HS-5 (cell line): Measurements from ENCODE around the gene ALDH3A1.

Experiments
- DNase-seq: peaks from one replicate; pipeline ENCODE4 v3.0.0-alpha.2; 2012; ENCODE audit warnings: low read depth

Gene ALDH3A1

GRCh38 chr17:19719355-19720209 lies 28.5 kb downstream of the ALDH3A1 start:
- no peak for DNase-seq

DNA sequence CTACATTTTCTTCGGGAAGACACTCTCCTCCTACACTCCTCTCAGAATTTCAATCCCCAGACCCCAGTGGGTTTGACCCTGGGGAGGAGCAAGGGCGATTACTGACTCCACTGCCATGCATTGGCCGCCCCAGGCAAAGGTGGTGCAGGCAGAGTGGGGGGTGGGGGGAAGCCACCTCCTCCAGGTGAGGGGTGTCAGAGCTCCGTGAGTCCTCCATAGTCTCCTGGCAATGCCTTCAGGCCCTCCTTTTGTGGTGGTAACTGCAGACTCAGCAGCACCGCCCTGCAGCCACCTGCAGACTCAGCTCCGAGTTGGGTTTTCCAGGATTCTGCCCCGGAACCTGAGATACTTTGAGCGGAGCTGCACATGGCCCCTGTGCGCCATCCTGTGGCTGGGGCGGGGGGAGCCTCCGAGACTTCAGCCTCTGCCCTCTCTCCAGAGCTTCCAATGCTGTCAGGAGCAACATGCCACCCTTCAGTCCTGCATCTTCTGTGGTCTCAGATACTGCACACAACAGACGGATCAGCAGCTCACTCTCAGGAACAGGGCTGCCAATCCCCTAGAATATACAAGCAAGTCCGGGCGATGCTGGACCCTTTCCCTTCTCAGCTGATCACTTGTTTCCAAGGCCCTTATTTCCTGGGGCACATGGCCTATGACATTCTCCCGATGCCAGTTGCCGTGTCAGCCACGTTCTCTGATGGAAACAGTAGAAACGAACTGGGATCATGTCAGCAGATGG lies 29.3 kb downstream of the ALDH3A1 start:
- no peak for DNase-seq

GRCh38 chr17:19718041-19718612 lies 30.0 kb downstream of the ALDH3A1 start:
- DNase-seq: no peak

DNA sequence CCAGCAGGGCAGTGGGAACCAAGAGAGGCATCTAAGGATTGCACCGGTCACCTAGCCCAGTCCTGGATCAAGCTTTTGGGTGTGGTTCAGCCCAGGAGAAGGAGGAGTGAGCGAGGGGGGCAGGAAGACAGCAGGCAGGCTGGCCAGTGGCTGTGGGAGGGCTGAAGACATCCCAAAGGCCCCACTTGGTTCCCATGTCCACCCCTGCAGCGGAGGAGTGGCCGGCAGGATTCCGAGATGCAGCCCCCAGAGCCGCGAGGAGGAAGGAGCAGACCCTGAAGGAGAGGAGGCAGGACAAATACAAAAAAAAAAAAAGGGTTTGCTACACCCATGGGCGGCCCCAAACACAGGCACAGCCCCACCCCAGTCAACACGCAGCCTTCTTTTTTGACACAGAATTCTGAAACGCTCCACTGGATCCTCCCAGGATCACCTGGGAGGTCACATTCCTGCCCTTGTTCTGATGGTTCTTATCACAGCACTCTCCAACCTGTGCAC lies 30.6 kb downstream of the ALDH3A1 start:
- DNase-seq: no peak

DNA sequence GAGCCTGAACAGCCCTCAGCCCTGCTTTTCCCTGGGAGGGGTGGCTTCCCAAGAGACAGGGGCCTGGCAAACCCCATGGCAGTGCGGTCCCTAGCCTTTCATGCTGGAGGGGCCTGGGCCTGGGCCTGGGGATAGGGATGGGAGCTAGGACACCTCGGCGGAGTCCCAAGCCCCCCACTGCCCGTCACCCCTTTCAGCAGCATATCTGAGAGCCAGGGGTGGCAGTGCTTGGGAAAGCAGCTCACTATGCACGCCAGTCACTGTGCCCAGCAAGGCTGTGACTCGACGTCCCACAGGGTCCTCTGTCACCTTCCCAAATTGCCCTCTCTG lies 31.1 kb downstream of the ALDH3A1 start:
- DNase-seq: no peak

GRCh38 chr17:19716108-19717030 lies 31.7 kb downstream of the ALDH3A1 start, which contains the start of gene SLC47A2:
TSS of gene SLC47A2 (minus strand) at chr17:19716584. CDS start at chr17:19716555, 29 bp downstream.
- DNase-seq: no peak

- no peak for DNase-seq
Observed at GRCh38 chr17:19714542-19715411, 33.3 kb downstream of the ALDH3A1 start.

DNA sequence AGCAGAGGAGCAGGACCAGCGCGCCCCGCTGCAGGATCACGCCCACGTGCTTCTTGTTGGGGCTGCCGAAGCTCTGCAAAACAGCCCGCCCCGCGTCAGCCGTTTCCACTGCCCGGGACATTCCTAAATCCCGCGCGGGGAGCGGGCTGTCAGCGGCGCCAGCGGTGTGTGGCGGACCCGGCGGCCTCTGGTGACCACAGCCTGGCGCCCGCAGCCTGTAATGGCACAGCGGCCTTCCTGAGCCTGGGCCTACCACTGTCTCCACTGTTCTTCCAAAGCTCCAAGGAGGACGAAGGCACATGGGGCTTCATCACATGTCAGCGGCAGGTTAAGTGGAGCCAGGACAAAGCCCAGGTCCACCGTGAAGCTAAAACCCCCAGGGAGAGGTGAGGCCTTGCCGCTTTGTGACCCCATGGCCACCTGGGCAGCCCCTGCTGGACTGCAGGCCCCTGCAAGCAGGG lies 34.2 kb downstream of the ALDH3A1 start:
- DNase-seq: no peak

- DNase-seq: no peak
Observed at GRCh38 chr17:19713462-19713861, 34.6 kb downstream of the ALDH3A1 start.

- DNase-seq: no peak
Observed at GRCh38 chr17:19712436-19713004, 35.6 kb downstream of the ALDH3A1 start.

DNA sequence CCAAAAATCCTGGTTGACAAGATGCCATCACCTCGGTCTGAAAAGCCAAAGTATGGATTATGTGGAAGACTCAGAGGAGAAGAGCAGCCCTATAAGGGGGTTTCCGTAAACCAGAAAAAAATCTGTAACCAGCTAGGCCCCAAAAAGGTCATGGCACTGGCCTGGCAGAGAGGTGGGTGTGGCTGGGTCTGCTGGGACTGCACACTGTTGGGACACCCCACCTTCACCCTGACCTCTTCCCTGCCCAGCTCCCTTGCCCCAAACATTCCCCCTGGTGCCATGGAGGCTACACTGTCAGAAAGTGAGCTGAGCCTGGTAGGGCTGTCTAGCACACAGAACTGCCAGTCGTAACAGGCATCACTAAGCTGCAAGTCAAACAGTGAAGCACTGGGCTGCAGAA lies 38.3 kb downstream of the ALDH3A1 start:
- DNase-seq: no peak

DNA sequence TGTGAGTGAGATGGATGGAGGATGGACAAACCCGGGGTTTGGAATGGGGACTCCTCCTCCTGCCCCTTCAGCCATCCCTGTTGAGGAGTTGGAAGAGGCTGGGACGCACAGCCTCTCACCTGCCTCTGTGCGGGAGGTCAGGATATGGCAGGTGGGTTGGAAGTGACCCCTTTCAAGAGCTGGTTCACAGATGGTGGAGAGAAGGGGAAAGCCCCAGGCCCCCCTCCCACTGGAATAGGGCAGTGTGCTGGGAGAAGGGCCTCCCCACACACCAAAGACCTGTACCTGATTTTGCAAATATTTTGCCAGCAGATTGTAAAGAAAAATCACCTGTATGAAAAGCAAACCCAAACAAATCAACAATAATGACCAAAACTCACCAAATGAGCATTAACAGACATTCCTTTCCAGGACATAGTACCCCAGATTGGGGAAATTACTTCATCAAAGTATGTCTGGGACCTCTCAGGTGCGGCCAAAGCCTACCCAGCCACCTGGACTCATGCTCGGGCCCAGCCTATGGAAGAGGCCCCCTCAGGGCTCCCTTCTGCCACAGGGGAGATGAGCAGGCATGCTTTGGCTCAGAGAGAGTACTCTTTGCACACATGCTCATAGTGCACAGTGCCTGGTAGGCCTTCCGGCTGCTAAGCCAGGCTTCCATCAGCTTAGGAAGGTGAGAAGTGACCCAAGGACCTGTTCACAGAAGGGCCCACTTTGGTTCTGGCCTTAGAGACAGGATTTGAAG lies 39.5 kb downstream of the ALDH3A1 start:
- DNase-seq: no peak

- DNase-seq: no peak
Observed at GRCh38 chr17:19707728-19708221, 40.3 kb downstream of the ALDH3A1 start.

- DNase-seq: no peak
Observed at GRCh38 chr17:19706791-19707727, 41.0 kb downstream of the ALDH3A1 start.

- no peak for DNase-seq
Observed at GRCh38 chr17:19705771-19706770, 42.0 kb downstream of the ALDH3A1 start.

GRCh38 chr17:19705201-19705600 lies 42.9 kb downstream of the ALDH3A1 start:
- no peak for DNase-seq
